HPDE6-E6E7 (cell line): ENCODE data around the gene CELF4.

Experiments used
- DNase-seq: peaks from one replicate; pipeline ENCODE4 v3.0.0; 2011; ENCODE audit warnings: missing footprints; ENCODE audit errors: extremely low spot score

Gene CELF4

DNA sequence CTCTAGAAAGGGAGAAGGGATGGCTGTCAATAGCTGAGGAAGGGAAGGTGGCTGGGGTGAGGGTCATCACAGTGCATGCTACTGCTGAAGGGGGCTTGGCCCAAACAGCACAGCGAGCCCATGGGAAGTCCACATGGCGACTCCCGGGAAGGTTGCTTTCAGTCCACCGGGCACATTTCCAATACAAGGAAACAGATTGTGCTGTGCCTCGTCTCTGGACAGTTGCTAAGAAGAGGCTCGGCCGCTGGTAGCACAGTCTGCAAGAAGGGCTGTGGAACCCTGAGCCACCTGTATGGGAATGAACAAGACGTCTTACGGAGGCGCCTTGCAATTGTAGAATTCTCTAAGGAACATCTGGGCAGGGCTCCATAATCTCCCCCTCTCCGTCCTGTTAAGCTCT lies 123.1 kb downstream of the CELF4 start:
- no peak for DNase-seq

DNA sequence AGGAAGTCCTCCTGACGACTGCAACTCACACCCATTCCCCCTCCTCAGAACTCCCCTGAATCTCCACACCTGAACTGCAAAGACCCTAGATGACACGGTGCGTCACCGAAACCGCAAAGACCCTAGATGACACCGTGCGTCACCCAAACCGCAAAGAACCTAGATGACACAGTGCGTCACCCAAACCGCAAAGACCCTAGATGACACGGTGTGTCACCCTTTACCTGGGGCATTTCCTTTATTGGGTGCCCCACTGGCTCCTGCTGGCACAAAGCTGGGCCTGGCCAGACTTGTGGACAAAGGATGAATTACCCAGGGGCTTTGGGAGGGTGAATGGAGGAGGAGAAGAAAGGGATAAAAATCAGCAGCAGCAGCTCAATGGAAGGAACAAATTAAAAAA lies 123.8 kb downstream of the CELF4 start:
- DNase-seq = no peak

DNA sequence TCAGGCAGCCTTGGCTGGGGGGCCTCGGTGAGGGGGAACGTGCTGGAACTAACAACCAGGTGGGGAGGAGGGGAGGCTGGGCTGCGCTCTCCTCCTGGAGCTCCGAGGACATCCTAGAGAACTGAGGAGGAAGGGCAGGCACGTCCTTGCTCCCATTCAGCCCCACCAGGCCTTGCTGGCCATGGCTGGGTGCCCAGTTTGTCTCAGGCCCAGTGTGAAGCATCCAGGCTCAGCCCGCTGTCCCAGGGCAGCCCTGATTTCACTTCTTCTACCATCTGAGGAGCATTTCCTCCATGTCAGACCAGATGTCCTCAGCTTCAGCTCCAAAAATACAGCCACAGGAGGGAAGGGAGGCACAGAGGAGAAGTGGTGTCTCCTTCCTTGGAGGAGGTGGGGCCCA lies 125.4 kb downstream of the CELF4 start:
- no peak for DNase-seq

DNA sequence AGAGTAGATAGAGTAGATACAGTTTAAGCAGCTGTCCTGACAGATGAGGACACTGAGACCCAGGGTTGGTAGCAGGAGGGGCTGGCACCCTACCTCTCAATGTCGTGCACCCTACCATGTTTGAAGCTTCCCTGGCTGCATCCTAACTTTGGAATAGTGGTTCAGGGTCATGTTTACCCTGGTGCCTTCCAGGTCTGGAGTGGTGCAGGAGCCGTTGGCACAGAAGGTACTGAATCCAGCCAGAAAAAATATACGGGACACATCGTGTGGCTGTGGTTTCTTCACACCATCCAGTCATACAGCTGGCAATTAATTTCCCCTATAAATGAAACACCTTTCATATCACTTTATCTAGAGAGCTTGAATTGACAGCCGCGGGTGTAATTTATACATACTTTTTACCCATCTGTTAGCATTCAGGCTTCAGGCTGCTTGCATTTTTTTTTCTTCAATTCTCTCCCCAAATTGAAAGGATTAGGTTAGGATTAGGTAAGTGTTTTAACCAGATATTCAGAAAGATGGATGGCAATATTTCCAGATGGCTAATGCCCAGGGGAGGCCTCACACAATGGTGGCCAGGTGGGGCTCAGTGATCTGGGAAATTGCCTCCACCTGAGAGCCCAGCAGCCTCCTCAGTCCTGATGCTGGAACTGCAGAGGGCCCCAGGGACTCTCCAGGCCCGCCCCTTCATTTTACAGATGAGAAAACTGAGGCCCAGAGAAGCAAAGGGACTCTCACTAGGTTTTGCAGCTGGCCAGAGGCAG lies 127.0 kb downstream of the CELF4 start:
- DNase-seq = no peak

DNA sequence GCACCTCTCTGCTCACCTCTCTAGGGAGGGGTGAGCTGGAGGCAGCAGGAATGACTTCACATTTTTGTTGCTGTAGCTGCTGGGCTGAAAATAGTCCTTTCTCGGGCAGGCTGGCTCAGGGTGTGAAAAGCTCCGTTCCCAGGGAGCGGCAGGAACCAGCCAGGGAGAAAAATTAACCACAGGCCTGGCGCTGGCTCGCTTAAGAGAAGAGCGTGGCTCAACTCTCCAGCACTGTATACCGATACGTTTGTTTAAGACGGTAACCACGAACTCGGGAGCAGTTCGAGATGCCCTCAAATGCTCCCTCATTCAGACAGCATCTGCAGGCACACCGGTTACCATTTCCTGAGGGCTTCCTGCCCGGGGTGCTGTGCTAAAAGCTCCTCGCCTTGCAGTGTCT lies 129.6 kb downstream of the CELF4 start:
- DNase-seq = no peak

DNA sequence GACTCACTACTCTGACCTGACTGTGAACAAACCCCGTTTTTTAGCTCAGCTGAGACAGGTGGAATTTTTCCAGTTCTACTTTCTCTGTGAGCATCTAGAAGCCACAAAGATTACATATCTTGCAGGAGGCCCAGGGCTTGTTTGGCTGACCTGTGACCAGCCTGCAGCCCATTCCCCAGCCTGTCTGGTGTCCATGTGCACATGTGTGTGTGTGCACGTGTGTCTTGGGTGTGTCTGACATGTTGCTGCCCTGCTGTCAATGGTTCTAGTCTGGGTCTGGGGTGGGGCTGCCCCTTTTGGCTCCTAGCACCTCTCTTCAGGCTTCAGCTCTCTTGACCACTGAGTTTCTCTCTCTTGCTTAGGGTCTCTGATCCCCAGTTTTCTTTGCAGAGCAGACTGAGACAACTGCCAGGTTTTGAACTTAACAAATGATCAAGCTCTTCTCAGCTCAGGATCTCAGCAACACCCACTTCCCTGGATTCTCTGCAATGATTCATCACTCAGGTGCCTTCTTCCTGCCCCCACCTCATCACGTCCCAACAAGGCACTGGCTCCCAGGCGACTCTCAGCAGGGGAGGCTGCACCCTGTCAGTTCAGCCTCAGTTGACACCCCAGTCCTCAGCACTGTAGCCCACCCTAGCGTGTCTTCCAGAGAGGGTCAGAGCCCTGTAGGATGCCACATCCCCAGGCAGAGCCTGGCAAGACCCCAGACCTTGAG lies 130.3 kb downstream of the CELF4 start:
- DNase-seq = peak; percentile 12

DNA sequence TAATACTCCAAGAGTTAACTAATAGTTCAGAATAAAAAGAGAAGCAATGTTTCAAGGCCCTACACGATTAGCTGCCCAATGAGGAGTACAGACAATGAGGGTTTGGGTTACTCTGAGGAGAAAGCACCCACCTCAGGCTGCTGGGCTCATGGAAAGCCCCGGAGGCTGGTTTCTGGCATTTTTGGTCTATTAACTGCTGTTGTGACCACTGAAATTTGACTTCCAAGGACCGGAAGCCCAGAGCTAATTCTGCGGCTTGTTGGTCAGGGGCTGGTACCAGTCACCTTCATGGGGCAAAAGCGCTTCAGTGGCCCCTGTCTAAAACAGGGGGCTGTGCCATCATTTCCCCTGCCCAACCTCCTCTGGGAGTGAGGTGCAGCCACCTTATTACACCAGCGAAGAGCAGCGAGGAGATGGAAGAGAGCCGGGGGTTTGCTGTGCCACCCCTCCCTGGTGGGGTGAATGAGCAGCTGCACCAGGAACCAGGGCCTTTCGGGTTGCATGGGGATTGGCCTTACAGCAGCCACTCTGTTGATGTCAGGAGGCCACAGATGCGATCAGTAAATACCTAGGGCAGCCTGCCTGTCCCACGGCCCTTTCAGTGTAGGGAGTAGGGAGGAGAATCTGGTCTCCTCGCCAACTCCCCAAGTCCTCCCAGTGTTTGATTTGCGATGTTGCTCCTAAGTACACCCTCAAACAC lies 131.3 kb downstream of the CELF4 start:
- no peak for DNase-seq

DNA sequence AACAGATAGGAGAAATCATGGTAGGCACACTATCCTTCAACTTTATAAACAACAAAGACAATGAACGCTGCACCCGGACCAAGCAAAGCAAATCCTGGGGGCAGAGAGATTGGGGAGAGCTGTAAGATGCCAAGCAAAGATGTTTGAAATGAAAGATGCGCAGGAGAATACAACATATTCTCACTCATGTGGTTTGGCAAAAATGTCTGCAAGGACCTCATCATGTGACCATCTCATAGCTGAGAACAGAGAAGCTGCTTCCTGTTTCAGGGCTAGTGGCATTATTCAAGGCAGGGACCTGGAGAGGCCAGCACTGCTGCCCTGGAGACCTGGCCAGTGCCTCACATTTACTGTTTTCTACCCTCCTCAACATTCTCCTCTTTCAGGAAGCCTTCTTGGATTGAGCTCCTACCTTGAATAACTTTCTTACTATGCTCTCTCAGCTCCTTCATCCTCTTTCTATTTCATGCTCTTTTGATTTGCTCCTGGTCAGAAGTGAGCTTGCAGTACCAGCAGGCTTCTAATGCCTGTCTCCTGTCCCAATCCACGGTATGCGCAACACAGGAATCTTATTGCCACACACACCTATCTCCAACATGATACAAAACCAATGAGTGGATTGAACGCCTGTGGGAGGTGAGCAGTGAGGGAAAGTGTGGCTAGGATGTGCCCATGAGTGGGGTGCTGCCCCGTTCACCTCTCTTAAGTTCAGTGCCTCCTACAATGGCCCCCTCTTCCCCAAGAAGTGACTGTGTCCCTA lies 133.0 kb downstream of the CELF4 start:
- DNase-seq = no peak

DNA sequence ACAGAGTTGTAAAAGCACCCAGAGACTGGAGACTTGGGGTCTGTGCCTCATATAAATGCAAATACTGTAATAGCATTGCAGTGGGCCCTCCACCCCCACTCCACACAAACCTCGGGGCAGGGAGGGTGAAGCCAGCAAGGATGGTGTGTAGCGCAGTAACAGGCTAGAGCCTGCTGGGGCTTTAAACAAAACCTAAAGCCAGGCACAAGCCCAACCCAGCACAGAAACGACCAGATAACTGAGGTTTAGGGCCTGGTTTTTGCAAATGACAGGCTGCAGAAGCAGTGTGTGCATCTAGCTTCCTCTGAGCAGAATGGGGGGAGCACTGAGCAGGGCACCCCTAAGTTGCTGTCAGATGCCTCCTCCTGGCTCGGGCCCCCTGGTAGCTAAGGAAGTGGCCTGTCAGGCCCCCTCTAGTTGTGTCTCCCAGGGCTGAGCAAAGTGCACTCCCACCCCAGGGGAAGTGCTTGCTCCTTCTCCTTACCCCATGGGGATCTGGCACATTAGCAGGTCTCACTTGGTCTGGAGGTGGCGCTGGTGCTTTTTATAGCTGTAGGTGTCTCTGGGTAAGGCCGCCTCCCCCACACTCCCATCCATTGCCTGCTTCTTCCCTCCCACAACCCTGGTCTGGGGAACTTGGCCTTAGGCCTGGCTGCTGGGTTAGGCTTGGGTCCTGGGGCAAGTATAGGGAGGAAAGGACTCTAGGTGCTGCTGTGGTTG lies 135.1 kb downstream of the CELF4 start:
- no peak for DNase-seq

DNA sequence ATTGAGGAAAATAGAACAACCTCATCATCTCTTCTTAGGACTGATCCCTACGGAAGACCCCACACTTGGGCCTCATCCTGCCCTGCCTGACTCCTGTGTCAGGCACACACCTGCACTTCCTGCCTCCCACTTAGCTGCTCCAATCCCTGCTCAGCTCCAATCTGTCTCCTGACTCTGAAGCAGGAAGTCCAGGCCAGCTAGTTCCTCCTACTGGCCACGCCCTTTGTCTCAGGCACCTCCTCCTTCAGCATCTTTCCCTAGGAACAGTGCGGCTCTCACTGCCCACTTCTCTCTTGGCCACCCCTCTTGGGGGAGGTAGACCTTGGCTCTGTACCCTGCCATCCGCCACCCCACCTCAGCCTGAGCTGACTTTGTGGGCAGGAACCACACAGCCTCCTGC lies 135.8 kb downstream of the CELF4 start:
- no peak for DNase-seq

DNA sequence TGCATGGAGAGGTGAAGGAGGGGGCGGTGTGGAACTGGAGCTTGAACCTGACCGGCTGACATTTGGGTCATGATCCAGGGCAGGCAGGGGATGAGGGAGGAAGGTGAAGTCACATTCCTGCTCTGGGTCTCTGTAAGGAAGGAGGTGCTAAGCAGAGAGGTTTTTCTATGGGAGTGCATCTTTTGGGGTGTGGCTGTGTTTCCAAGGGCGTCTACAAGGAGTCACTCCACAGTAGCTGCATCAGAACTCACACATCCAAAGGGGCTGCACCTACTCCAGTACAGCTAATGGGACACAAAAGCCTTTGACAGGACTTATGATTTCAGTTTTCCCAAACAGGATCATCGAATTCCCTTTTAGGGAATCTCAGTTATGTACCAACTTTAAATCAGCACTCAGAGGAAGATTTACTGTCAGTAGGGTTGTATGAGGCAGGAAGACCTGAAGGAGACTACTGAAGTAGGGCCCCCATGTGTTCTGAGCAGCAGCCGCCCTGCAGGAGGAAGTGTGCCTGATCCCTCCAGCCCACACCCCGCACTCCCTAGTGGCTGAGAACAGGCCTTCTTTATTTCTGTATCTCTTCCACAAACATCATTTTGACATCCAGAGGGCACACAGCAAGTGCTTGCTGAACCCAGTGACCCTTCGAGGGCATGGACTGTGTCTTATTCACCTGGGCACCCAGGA lies 137.2 kb downstream of the CELF4 start:
- no peak for DNase-seq

DNA sequence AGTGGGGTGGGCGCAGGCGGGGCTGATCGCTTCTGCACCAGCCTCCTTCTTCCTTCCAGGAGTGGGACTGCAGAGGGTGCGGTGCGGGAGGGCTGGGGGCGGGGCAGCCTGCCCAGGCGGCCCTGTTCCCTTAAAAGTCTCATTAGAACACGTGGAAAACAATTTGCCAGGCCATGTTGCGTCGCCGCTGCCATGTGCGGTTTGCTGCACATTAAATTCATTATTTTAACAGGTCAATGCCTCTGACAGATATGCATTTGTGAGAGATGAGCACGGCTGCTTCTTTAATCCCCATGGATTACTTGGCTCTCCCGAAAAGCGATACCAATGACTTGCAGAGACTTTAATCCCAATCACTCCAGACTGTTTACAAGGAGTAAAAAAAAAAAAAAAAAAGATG lies 139.0 kb downstream of the CELF4 start:
- no peak for DNase-seq

DNA sequence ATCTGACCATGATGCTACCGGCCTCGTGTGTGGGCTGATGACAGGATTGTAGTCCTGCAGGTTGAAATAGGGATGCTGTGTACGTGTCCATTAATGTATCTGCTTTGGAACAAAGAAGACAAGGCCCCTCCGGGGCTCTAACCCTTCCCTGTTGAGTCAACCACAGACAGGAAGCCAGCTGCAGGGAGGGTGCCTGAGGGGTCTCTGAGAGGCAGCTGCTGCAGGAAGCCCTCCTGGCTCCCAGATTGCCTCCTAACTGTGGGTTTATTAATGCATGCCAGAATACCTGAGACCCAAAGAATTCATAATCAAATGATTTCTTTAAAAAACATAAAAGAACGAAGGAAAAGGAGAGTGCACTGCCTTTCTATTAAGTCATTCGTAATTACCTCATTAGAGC lies 140.4 kb downstream of the CELF4 start:
- no peak for DNase-seq

DNA sequence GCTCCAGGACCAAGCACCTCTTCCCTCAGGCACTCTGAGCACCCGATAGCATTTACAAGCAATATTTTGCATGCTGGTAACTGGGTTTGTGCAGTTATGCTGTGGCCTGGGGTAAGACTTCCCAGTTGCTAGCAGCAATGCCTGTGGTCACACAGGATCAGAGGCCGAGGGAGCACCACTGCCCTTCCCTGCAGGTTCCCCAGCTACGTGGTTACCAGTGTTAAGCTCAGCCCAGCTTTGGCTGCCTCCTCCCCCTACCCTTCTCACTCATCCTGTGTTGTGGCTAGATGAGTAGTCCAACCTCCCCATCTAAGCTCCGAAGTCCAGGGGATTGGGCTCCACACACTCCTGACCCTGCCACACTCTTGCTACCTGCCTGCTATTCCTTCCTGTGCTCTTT lies 141.1 kb downstream of the CELF4 start:
- no peak for DNase-seq

DNA sequence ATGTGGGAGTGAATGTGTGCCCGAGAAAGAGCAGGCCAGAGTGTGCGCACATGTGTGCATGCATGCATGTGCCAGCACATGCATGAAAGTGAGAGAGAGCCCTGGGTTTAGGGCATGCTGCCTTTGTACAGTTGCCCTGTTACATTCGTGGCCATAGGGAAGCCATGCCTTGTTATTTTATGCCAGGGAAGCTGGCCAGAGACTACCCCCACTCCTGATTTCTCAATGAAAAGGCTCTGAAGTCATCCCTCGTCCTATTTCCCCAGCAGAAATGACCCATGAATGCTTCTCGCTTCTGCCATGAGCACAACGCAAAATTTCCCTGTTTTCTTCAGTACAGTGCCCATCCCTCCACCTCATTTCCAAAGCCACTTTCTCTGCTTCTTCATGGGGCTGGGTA lies 143.0 kb downstream of the CELF4 start:
- DNase-seq = no peak

DNA sequence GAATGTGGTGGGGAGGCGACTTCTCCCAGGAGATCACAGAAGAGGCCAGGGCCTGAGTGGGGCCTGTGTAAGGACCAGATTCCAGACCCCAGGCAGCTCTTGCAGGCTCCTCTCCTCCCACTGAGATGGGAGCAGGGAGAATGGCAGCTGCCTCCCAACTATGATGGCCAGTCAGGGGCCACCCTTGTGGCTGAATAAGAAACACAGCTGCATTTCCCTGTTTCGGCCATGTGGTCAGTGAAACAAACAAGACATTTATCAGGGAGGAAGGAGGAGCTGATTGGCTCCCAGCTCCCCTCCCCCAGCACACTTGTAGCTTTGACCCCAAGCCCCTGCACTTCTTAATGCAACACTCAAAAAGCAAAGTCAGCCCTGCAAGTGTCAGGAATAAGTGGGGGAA lies 143.5 kb downstream of the CELF4 start:
- no peak for DNase-seq

DNA sequence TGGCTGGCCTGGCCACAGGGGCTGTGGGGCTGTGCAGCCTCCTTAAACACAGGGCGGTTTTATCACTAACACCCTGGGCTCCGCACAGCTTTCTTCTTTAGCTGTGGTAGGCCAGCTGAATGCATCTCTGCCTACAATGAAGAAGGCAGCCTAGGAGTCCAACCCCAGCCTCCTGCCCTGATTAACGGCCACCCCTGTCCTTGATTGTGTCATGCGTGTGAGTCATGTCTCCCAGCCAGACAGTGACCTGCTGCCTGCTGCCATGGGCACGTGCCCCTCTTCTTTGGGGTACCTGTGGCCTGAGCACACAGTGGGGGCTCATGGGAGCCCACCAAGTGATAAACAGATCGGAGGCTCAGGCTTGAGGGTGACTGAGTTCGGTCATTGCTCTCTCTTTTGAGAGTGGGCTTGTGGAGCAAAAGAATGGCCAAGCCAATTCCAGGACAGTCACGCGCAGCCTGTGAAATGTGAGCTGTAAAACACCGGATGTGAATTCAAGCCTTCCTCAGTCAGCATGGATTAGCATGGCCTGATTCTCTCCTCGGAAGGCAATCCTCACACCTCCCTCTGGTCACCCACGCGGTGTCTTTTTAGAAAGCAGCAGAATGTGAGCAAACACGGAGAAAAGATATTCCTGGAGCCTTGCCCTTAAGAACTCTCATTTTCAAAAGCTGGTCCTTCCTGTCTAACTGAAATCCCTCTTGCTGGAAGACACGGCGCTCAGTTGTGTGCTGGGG lies 144.1 kb downstream of the CELF4 start:
- DNase-seq = no peak

DNA sequence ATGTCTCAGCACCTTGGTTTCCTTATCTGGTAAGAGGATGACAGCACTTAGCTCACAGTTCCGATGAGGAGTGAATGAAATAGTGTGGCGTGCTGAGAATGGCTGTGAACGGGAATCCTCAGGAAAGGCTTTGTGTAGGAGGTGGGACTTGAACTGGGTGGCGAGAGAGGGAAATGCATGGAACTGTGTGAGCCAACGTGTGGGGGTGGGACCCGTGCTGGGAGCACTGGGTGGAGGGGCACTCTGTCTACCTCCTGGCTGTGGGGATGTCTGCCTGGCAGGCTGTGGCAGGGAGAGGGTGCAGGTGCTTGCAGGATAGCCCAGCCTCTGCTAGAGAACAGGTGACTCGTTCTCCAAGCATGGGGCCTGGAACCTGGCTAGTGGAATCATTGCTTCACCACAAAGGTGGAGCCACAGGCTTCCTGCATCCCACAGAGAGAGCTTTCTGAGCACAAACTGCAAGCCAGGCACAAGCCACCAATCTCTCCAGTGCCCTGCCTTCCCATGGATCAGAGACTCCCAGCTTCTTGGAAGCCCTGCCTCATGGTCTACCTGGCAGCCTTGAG lies 145.2 kb downstream of the CELF4 start:
- DNase-seq = no peak

DNA sequence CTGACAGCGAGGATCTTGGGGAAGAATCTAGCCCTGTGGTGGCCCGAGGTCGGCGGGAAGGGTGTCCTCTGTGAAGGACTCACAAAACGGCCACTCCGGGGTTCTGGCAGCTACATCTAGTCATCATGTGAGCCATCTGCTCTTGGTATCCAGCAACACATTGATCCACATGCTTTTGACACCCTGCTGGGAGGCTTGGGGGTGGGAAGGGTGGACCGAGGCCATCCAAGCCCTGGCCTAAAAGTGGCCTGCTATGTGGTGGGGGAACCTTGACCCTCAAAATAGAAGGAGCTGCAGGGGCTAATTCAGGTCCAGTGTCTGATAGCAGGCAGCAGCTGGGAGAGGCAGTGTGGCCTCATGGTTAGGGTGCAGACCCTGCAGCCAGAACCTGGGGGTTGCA lies 145.7 kb downstream of the CELF4 start:
- no peak for DNase-seq

DNA sequence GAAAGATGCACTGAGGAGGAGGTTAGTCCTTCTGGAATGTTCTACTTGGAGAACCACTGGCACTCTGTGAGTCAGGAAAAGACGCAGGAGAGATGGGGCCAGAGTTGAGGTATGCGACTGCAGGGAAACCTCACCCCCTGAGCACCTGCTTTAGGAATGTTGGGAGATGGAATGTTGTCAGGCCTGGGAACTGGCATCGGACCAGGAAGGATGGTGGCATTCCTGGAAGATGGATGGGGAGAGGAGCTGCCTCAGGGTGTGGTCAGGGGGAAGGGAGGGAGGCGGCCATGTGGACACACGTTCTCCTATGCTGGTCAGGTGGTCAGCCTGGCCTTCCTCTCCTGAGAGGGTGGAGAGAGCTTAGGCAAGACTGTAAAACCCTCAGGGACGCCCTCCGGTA lies 146.3 kb downstream of the CELF4 start:
- DNase-seq = no peak
